WTC11 (cell line): ENCODE results near the gene ZNF292. TPM values are rescaled to one million over a fixed set of nuclear protein-coding genes. Genes with fewer than 3 reads are reported as not detected.
A peak's percentile ranks its signal among the peaks of the same experiment; 100 is the strongest.
"Not testable (repeated sequence)": the region's sequence is repeated elsewhere in the genome, so short reads cannot be mapped to it uniquely, and the experiment has no call there.

Source experiments
- ATAC-seq: fragments of 200-7000 bp; cut with Tn5 transposase; 2 replicates; pipeline ENCODE4 v1.10.0; 2021; ENCODE audit warnings: mild to moderate bottlenecking, moderate library complexity
- CTCF ChIA-PET: fragments of 300-600 bp; sonication (Branson Sonifier 250); formaldehyde crosslinking; loops from one replicate; lab custom pipeline; 2021; ENCODE audit warnings: antibody characterized with exemption; lab: Charles Lee
- POLR2A ChIA-PET: fragments of 350-600 bp; sonication (Branson Sonifier 250); formaldehyde crosslinking; loops from one replicate; lab custom pipeline; 2021; ENCODE audit warnings: antibody characterized with exemption; lab: Charles Lee
- DNase-seq: peaks from one replicate; pipeline ENCODE4 v3.0.0; 2021; ENCODE audit warnings: low spot score
- H3K27ac Mint-ChIP-seq: 2 replicates; pipeline ENCODE4 v1.8.0; 2021; ENCODE audit warnings: mixed read lengths
- H3K27me3 Mint-ChIP-seq: 2 replicates; pipeline ENCODE4 v1.8.0; 2021; ENCODE audit warnings: low read depth, mild to moderate bottlenecking, moderate library complexity, mixed read lengths
- H3K36me3 Mint-ChIP-seq: 2 replicates; pipeline ENCODE4 v1.8.0; 2021; ENCODE audit warnings: mixed read lengths
- H3K4me1 Mint-ChIP-seq: 2 replicates; pipeline ENCODE4 v1.8.0; 2022; ENCODE audit warnings: mixed read lengths
- H3K4me3 Mint-ChIP-seq: 2 replicates; pipeline ENCODE4 v1.8.0; 2021; ENCODE audit warnings: mild to moderate bottlenecking, moderate library complexity, mixed read lengths
- H3K9me3 Mint-ChIP-seq: 2 replicates; pipeline ENCODE4 v1.8.0; 2021; ENCODE audit warnings: mixed read lengths
- ESRRA ChIP-seq: sonication (generic); formaldehyde crosslinking; IDR thresholded peaks from 2 replicates; pipeline ENCODE4 v1.8.1; 2022; ENCODE audit warnings: mild to moderate bottlenecking, missing genetic modification reagents, borderline replicate concordance
- FOXK1 ChIP-seq: sonication (generic); formaldehyde crosslinking; IDR thresholded peaks from 2 replicates; pipeline ENCODE4 v1.8.0; 2022; ENCODE audit warnings: mild to moderate bottlenecking, moderate library complexity, missing genetic modification reagents
- NR2C2 ChIP-seq: sonication (generic); formaldehyde crosslinking; IDR thresholded peaks from 2 replicates; pipeline ENCODE4 v1.8.0; 2022; ENCODE audit warnings: mild to moderate bottlenecking, missing genetic modification reagents
- TEAD4 ChIP-seq: sonication (generic); formaldehyde crosslinking; IDR thresholded peaks from 2 replicates; pipeline ENCODE4 v1.8.0; 2022; ENCODE audit warnings: mild to moderate bottlenecking, missing genetic modification reagents
- ZBTB21 ChIP-seq: sonication (generic); formaldehyde crosslinking; IDR thresholded peaks from 2 replicates; pipeline ENCODE4 v1.8.1; 2023; ENCODE audit warnings: mild to moderate bottlenecking, missing genetic modification reagents, borderline replicate concordance
- ZNF263 ChIP-seq: sonication (generic); formaldehyde crosslinking; IDR thresholded peaks from 2 replicates; pipeline ENCODE4 v1.8.1; 2022; ENCODE audit warnings: low read depth, mild to moderate bottlenecking, moderate library complexity, missing genetic modification reagents
- ZNF423 ChIP-seq: fragments of 250-450 bp; sonication (Bioruptor Pico); IDR thresholded peaks from 2 replicates; pipeline ENCODE4 v2.1.2; 2022; ENCODE audit warnings: mild to moderate bottlenecking, moderate library complexity
- ZNF671 ChIP-seq: fragments of 250-450 bp; sonication (Bioruptor Pico); IDR thresholded peaks from 2 replicates; pipeline ENCODE4 v1.8.0; 2021; ENCODE audit warnings: mild to moderate bottlenecking
- total RNA-seq: library from RNA; stranded (reverse); gene quantifications from 3 replicates; pipeline ENCODE4 v1.2.3, GENCODE V29; 2021
- TF ChIP-seq, protein P1 (sequence below): fragments of 200-600 bp; IDR thresholded peaks from 2 replicates; pipeline ENCODE4 v1.8.0; 2022; ENCODE audit warnings: antibody characterized with exemption
- TF ChIP-seq, protein P2 (sequence below): fragments of 250-450 bp; sonication (Bioruptor Pico); IDR thresholded peaks from 2 replicates; pipeline ENCODE4 v1.9.0; 2021; ENCODE audit warnings: mild to moderate bottlenecking
- TF ChIP-seq, protein P3 (sequence below): fragments of 250-450 bp; sonication (Bioruptor Pico); conservative IDR thresholded peaks from 2 replicates; pipeline ENCODE4 v1.9.0; 2021; ENCODE audit warnings: mild to moderate bottlenecking
- TF ChIP-seq, protein P4 (sequence below): sonication (generic); formaldehyde crosslinking; conservative IDR thresholded peaks from 2 replicates; pipeline ENCODE4 v1.8.1; 2023; ENCODE audit warnings: mild to moderate bottlenecking, low read depth, missing genetic modification reagents, moderate library complexity
- TF ChIP-seq, protein P5 (sequence below): fragments of 250-450 bp; sonication (Bioruptor Pico); IDR thresholded peaks from 2 replicates; pipeline ENCODE4 v2.1.2; 2022; ENCODE audit warnings: mild to moderate bottlenecking, moderate library complexity
- TF ChIP-seq, protein P6 (sequence below): sonication (generic); formaldehyde crosslinking; IDR thresholded peaks from 2 replicates; pipeline ENCODE4 v1.8.1; 2022; ENCODE audit warnings: mild to moderate bottlenecking, missing genetic modification reagents, moderate library complexity, borderline replicate concordance
- TF ChIP-seq, protein P7 (sequence below): sonication (generic); formaldehyde crosslinking; IDR thresholded peaks from 2 replicates; pipeline ENCODE4 v1.8.0; 2022; ENCODE audit warnings: missing genetic modification reagents

ZNF292 gene
- total RNA-seq, 1 experiment from 2014 or later = 42.1 TPM

DNA sequence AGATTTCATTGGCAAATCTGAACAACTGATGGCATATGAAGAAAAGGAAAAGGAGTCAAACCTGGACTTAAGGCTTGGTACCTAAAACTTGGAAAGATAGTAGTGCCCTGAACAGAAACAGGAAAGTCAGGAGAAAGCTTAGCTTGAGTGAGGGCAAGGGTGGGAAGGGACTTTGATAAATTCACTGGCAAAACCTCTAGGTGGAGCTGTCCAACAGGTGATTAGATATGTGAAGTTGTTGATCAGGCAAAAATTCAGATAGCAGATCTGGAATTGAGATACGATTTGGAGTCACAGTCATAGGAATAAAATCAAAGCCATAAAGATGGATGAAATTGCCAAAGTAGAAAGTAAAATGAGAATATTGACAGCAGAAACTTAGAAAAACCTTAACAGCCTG is 16.1 kb upstream of the ZNF292 start:
- POLR2A ChIA-PET = no interaction called here
- CTCF ChIA-PET = interaction anchor here (0.7 to 2.7 kb wide), 13 partner anchors 9 to 345 kb away, joined by 3 to 10 read pairs (median 4); no protein-coding TSS in a partner anchor
- Mint-ChIP-seq H3K27me3 (peaks cover 31% of the 10 kb centered on the region), H3K4me3 (no peak overlapping the region), H3K9me3 (peaks cover 23% of the 10 kb centered on the region), H3K27ac (no peak overlapping the region), H3K36me3 (peaks cover 10% of the 10 kb centered on the region), H3K4me1 (peaks cover 7% of the 10 kb centered on the region; the same call in 1 of the 2 replicates)
- DNase-seq = no peak
- TF ChIP-seq ZNF671 = no peak
- TF ChIP-seq, protein P1, sequence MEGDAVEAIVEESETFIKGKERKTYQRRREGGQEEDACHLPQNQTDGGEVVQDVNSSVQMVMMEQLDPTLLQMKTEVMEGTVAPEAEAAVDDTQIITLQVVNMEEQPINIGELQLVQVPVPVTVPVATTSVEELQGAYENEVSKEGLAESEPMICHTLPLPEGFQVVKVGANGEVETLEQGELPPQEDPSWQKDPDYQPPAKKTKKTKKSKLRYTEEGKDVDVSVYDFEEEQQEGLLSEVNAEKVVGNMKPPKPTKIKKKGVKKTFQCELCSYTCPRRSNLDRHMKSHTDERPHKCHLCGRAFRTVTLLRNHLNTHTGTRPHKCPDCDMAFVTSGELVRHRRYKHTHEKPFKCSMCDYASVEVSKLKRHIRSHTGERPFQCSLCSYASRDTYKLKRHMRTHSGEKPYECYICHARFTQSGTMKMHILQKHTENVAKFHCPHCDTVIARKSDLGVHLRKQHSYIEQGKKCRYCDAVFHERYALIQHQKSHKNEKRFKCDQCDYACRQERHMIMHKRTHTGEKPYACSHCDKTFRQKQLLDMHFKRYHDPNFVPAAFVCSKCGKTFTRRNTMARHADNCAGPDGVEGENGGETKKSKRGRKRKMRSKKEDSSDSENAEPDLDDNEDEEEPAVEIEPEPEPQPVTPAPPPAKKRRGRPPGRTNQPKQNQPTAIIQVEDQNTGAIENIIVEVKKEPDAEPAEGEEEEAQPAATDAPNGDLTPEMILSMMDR = peak; percentile 32
- ATAC-seq = peak; percentile 69

DNA sequence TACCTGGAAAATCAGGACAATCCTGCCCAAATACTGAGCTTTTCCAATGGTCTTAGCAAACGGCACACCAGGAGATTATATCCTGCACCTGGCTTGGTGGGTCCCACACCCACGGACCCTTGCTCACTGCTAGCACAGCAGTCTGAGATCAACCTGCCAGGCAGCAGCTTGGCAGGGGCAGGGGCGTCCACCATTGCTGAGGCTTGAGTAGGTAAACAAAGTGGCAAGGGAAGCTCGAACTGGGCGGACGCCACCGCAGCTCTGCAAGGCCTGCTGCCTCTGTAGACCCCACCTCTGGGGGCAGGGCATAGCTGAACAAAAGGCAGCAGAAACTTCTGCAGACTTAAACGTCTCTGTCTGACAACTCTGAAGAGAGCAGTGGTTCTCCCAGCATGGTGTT is 15.4 kb upstream of the ZNF292 start:
- CTCF ChIA-PET = interaction anchor here (1.0 to 2.7 kb wide), 9 partner anchors 9 to 344 kb away, joined by 3 to 10 read pairs (median 4); no protein-coding TSS in a partner anchor
- DNase-seq, H3K4me3 Mint-ChIP-seq, POLR2A ChIA-PET, H3K27ac Mint-ChIP-seq, ATAC-seq, H3K4me1 Mint-ChIP-seq: not testable (repeated sequence)
- H3K36me3 Mint-ChIP-seq = peaks cover 10% of the 10 kb centered on the region
- H3K27me3 Mint-ChIP-seq = peaks cover 33% of the 10 kb centered on the region
- peaks cover 24% of the 10 kb centered on the region for H3K9me3 Mint-ChIP-seq

DNA sequence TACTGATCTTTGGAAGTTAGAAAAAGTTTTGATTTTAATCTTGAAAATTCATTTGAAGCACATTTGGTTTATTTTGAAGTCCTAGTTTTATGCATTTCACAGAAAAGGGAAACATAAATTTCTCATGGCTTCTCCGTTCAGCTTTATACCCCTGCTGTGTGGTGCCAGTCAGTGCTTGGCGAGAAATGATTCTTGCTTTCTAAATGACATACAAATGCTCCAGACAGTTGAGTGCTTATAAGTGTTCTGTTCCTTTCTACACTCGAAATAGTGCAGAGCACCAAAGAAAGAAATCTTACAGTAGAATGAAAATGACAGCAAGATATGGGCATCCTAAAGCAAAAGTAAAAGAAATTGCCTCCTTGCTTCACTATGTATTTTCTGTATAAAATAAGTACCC is 9.0 kb upstream of the ZNF292 start:
- H3K27me3 Mint-ChIP-seq = peaks cover 50% of the 10 kb centered on the region
- H3K36me3 Mint-ChIP-seq = no peaks in the 10 kb centered on the region
- POLR2A ChIA-PET = interaction anchor here (0.5 kb wide), 1 partner anchor 58 kb away, joined by 5 read pairs; no protein-coding TSS in a partner anchor
- CTCF ChIA-PET = no interaction called here
- H3K27ac Mint-ChIP-seq = no peak overlapping the region
- H3K4me3 Mint-ChIP-seq = no peak overlapping the region
- DNase-seq (no peak), ATAC-seq (no peak)
- H3K9me3 Mint-ChIP-seq = peaks cover 8% of the 10 kb centered on the region; the same call in 1 of the 2 replicates
- 0 out of 2 replicates have a peak, but pooled peaks cover 1% of the 10 kb centered on the region for H3K4me1 Mint-ChIP-seq
- TF ChIP-seq TEAD4 (no peak), ZBTB21 (CRISPR knock-in tag) (no peak), FOXK1 (CRISPR knock-in tag) (no peak), ZNF263 (no peak), ESRRA (no peak), ZNF423 (no peak), NR2C2 (no peak)
- TF ChIP-seq, protein P2, sequence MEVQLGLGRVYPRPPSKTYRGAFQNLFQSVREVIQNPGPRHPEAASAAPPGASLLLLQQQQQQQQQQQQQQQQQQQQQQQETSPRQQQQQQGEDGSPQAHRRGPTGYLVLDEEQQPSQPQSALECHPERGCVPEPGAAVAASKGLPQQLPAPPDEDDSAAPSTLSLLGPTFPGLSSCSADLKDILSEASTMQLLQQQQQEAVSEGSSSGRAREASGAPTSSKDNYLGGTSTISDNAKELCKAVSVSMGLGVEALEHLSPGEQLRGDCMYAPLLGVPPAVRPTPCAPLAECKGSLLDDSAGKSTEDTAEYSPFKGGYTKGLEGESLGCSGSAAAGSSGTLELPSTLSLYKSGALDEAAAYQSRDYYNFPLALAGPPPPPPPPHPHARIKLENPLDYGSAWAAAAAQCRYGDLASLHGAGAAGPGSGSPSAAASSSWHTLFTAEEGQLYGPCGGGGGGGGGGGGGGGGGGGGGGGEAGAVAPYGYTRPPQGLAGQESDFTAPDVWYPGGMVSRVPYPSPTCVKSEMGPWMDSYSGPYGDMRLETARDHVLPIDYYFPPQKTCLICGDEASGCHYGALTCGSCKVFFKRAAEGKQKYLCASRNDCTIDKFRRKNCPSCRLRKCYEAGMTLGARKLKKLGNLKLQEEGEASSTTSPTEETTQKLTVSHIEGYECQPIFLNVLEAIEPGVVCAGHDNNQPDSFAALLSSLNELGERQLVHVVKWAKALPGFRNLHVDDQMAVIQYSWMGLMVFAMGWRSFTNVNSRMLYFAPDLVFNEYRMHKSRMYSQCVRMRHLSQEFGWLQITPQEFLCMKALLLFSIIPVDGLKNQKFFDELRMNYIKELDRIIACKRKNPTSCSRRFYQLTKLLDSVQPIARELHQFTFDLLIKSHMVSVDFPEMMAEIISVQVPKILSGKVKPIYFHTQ (CRISPR knock-in tag) = no peak
- TF ChIP-seq, protein P3, sequence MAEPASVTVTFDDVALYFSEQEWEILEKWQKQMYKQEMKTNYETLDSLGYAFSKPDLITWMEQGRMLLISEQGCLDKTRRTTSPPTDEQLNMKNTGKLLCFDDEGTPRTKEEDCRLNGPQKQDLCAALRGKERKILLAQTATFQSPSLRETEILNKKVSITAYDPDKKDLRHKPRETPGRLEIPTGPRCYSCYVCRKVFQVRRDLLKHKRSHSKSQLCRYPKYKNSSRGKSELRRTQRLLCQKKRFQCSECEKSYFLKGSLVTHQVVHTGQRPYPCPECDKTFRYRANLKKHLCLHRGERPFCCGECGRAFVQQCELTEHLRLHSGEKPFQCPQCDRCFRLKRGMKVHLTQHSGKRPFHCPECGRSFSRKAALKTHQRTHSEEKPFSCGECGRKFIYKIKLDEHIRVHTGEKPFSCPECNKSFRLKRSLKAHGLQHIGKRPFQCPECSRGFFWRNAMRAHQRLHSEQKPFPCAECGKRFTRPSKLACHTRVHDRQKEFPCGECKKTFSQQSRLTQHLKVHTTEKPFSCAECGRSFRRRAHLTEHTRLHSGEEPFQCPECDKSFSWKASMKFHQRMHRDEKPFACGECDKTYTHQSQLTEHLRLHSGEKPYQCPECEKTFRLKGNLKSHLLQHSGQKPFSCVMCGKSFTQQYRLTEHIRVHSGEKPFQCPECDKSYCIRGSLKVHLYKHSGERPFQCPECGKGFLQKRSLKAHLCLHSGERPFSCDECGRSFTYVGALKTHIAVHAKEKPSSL (CRISPR knock-in tag) = no peak
- TF ChIP-seq, protein P4, sequence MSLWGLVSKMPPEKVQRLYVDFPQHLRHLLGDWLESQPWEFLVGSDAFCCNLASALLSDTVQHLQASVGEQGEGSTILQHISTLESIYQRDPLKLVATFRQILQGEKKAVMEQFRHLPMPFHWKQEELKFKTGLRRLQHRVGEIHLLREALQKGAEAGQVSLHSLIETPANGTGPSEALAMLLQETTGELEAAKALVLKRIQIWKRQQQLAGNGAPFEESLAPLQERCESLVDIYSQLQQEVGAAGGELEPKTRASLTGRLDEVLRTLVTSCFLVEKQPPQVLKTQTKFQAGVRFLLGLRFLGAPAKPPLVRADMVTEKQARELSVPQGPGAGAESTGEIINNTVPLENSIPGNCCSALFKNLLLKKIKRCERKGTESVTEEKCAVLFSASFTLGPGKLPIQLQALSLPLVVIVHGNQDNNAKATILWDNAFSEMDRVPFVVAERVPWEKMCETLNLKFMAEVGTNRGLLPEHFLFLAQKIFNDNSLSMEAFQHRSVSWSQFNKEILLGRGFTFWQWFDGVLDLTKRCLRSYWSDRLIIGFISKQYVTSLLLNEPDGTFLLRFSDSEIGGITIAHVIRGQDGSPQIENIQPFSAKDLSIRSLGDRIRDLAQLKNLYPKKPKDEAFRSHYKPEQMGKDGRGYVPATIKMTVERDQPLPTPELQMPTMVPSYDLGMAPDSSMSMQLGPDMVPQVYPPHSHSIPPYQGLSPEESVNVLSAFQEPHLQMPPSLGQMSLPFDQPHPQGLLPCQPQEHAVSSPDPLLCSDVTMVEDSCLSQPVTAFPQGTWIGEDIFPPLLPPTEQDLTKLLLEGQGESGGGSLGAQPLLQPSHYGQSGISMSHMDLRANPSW (CRISPR knock-in tag) = no peak
- TF ChIP-seq, protein P5, sequence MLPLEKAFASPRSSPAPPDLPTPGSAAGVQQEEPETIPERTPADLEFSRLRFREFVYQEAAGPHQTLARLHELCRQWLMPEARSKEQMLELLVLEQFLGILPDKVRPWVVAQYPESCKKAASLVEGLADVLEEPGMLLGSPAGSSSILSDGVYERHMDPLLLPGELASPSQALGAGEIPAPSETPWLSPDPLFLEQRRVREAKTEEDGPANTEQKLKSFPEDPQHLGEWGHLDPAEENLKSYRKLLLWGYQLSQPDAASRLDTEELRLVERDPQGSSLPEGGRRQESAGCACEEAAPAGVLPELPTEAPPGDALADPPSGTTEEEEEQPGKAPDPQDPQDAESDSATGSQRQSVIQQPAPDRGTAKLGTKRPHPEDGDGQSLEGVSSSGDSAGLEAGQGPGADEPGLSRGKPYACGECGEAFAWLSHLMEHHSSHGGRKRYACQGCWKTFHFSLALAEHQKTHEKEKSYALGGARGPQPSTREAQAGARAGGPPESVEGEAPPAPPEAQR (CRISPR knock-in tag) = no peak
- TF ChIP-seq, protein P6, sequence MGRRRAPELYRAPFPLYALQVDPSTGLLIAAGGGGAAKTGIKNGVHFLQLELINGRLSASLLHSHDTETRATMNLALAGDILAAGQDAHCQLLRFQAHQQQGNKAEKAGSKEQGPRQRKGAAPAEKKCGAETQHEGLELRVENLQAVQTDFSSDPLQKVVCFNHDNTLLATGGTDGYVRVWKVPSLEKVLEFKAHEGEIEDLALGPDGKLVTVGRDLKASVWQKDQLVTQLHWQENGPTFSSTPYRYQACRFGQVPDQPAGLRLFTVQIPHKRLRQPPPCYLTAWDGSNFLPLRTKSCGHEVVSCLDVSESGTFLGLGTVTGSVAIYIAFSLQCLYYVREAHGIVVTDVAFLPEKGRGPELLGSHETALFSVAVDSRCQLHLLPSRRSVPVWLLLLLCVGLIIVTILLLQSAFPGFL (CRISPR knock-in tag) = no peak
- TF ChIP-seq, protein P7, sequence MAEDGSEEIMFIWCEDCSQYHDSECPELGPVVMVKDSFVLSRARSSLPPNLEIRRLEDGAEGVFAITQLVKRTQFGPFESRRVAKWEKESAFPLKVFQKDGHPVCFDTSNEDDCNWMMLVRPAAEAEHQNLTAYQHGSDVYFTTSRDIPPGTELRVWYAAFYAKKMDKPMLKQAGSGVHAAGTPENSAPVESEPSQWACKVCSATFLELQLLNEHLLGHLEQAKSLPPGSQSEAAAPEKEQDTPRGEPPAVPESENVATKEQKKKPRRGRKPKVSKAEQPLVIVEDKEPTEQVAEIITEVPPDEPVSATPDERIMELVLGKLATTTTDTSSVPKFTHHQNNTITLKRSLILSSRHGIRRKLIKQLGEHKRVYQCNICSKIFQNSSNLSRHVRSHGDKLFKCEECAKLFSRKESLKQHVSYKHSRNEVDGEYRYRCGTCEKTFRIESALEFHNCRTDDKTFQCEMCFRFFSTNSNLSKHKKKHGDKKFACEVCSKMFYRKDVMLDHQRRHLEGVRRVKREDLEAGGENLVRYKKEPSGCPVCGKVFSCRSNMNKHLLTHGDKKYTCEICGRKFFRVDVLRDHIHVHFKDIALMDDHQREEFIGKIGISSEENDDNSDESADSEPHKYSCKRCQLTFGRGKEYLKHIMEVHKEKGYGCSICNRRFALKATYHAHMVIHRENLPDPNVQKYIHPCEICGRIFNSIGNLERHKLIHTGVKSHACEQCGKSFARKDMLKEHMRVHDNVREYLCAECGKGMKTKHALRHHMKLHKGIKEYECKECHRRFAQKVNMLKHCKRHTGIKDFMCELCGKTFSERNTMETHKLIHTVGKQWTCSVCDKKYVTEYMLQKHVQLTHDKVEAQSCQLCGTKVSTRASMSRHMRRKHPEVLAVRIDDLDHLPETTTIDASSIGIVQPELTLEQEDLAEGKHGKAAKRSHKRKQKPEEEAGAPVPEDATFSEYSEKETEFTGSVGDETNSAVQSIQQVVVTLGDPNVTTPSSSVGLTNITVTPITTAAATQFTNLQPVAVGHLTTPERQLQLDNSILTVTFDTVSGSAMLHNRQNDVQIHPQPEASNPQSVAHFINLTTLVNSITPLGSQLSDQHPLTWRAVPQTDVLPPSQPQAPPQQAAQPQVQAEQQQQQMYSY = no peak
